ENCODE results near the gene THAP3.

Gene THAP3

GRCh38 chr1:6613361-6614018 lies 11.2 kb upstream of the THAP3 start, which contains the start of gene PHF13:
Gene PHF13 (plus strand): TSS chr1:6613731. CDS start chr1:6614067, 336 bp downstream.
- peak; percentile 95 for DNase-seq

- no peak for DNase-seq
Measured at GRCh38 chr1:6614019-6614928, 10.4 kb upstream of the THAP3 start.

- DNase-seq, result no peak
Measured at GRCh38 chr1:6614929-6615785, 9.5 kb upstream of the THAP3 start.

GRCh38 chr1:6619045-6619444 lies 5.6 kb upstream of the THAP3 start:
- DNase-seq, result no peak

GRCh38 chr1:6621429-6622391 lies 3.0 kb upstream of the THAP3 start:
- DNase-seq, result no peak

- no peak for DNase-seq
Measured at GRCh38 chr1:6622396-6623152, 2.1 kb upstream of the THAP3 start.

GRCh38 chr1:6623269-6623965 lies 1.3 kb upstream of the THAP3 start:
- DNase-seq, result no peak

- no peak for DNase-seq
Measured at GRCh38 chr1:6625584-6626149, 999 bp downstream of the THAP3 start.

- DNase-seq, result no peak
Measured at GRCh38 chr1:6627031-6627430, 2.4 kb downstream of the THAP3 start.

- no peak for DNase-seq
Measured at GRCh38 chr1:6627841-6628545, 3.3 kb downstream of the THAP3 start.

- DNase-seq, result no peak
Measured at GRCh38 chr1:6628971-6629479, 4.4 kb downstream of the THAP3 start.

- DNase-seq, result no peak
Measured at GRCh38 chr1:6630027-6630426, 5.4 kb downstream of the THAP3 start.

GRCh38 chr1:6631058-6631457 lies 6.4 kb downstream of the THAP3 start:
- DNase-seq, result no peak

GRCh38 chr1:6632588-6633514 lies 8.2 kb downstream of the THAP3 start:
- no peak for DNase-seq

GRCh38 chr1:6634371-6635052 lies 9.8 kb downstream of the THAP3 start:
- no peak for DNase-seq

GRCh38 chr1:6635161-6635909 lies 10.7 kb downstream of the THAP3 start:
- no peak for DNase-seq
